Brain pericyte (primary cell): ENCODE measurements around the gene AP3S2.

Experiments
- DNase-seq: peaks from one replicate; pipeline ENCODE4 v3.0.0-alpha.2; 2012; ENCODE audit warnings: low read depth, low spot score

The AP3S2 gene

GRCh38 chr15:89814112-89814742 is 79.6 kb downstream of the AP3S2 start:
- DNase-seq = no peak

- DNase-seq = no peak
Observed at GRCh38 chr15:89813381-89814111, 80.2 kb downstream of the AP3S2 start.

GRCh38 chr15:89812847-89813320 is 80.9 kb downstream of the AP3S2 start:
- no peak for DNase-seq

GRCh38 chr15:89812011-89812846 is 81.6 kb downstream of the AP3S2 start:
- no peak for DNase-seq

- no peak for DNase-seq
Observed at GRCh38 chr15:89810837-89811236, 83.0 kb downstream of the AP3S2 start.

- DNase-seq = no peak
Observed at GRCh38 chr15:89809787-89810148, 84.0 kb downstream of the AP3S2 start.

- no peak for DNase-seq
Observed at GRCh38 chr15:89809093-89809786, 84.6 kb downstream of the AP3S2 start.

GRCh38 chr15:89808160-89808870 is 85.5 kb downstream of the AP3S2 start:
- no peak for DNase-seq

GRCh38 chr15:89807689-89808088 is 86.1 kb downstream of the AP3S2 start:
- no peak for DNase-seq

- DNase-seq = no peak
Observed at GRCh38 chr15:89806559-89807550, 86.9 kb downstream of the AP3S2 start.

GRCh38 chr15:89806210-89806558 is 87.6 kb downstream of the AP3S2 start:
- no peak for DNase-seq

- no peak for DNase-seq
Observed at GRCh38 chr15:89805241-89806209, 88.3 kb downstream of the AP3S2 start.

GRCh38 chr15:89803941-89804800 is 89.6 kb downstream of the AP3S2 start:
- no peak for DNase-seq

- DNase-seq = no peak
Observed at GRCh38 chr15:89802986-89803824, 90.6 kb downstream of the AP3S2 start.

GRCh38 chr15:89802231-89802928 is 91.4 kb downstream of the AP3S2 start:
- no peak for DNase-seq

- no peak for DNase-seq
Observed at GRCh38 chr15:89801471-89802195, 92.2 kb downstream of the AP3S2 start.
